GM19452 (cell line): ENCODE results near the gene PXDN.
"Not testable (repeated sequence)": the region's sequence is repeated elsewhere in the genome, so short reads cannot be mapped to it uniquely, and the experiment has no call there.

Experiments
- ATAC-seq: cut with Tn5 transposase; IDR thresholded peaks from one replicate; pipeline ENCODE4 v1.9.1; 2021; ENCODE audit not compliant: unreplicated experiment

Gene PXDN

DNA sequence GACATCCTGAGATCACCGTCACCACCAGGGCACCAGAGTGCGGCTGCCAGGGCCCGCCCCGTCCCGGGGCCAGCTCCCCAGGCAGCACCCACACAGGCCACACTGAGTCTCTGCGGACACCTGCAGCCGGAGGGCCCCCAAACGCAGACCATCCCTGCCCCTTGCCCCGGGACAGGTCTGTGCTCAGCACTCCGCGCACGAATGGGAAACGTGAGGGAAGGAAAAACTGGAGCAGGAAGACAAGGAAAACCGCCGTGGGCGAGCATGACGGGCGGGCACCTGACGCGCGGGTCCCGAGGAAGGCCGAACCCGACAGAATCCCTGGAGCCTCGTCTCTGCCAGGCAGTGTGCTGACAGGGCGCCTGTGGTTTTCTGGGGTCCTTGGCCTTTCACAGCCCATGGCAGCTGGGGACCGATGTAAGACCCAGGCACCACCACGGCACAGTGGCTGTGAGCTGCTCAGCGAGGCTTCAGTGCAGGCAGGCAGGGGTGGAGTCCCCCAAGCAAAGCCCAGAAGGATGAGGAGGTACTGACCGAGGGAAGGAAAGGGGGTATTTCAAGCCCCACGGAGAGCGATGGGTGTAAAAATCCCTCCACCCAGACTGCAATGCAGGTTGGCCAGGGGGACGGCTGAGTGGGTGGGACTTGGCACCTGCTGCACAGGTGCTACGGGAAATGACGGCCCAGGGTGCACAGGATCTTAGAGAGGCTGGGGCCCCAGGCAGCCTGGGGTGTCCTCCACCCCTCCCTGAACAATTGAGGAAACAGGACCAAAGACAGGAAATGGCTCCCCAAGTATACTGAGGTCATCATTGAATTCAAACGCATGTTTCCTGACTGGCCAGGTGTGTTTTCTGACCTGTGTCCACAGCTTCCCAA is 59.0 kb downstream of the PXDN start:
- no peak for ATAC-seq

DNA sequence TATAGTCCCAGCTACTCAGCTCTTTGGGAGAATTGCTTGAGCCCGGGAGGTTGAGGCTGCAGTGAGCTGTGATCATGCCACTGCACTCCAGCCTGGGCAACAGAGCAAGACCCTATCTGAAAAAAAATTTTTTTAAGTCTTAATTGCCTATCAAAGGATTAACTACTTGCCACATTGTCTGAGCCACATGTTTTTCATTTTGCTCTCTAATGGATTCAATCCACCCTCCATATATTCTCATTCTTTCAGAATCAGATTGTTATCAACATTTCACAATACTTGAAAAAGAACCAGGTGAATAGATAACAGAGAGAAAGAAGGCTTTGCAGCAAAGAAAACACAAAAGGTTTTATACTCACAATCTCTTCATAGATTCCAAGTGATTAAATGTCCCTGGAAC is 61.0 kb downstream of the PXDN start:
- no peak for ATAC-seq

DNA sequence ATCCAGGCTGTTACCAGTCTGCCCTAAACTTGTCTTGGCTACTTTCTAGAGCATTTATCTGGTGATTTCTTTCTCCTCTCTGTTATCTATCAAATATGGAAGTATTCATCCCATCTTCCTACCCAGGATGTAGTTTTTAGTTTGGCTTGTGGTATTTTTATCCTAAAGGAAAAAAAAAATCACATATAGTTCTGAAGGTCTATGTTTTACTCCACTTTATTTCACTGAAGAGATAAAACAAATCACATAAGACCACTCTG is 62.2 kb downstream of the PXDN start:
- no peak for ATAC-seq

DNA sequence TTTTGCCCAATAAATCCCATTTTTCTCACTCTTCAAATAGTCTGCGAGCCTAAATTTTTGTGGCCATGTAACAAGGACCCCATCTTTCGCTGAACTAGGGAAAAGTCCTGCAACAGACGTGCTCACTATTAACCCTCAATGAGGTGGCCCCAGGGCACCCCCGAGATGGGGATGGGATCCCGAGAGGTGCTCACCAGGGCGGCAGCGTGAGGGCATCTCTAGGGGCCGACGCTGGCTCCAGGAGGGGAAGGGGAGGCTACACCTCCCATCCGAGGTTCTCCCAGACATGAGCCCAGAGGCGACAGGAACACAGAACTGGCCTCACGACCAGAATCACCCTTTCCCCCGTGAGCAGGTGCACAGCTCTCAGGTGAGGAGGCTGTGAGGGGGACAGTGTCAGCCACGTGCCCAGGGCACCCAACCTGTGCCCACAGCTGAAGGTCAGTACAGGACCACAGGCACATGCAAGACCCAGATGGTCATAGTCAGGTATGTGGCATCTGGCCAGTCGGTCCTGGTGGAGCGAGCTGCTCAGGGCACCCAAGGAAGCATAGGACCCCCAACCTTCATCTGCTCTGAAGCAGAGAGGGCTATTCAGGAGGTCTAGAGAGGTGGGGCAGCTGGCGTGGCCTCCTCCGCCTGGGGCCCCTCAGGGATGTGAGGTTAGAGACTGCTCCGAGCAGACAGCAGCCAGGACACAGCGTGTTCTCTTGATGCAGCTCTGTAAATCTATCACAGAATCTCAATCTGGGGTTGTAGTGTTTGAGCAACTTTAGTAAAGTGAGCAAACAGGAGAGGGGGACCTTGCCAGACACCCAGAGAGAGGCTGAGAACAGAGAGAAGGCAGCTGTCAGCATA is 62.8 kb downstream of the PXDN start:
- ATAC-seq, result no peak

DNA sequence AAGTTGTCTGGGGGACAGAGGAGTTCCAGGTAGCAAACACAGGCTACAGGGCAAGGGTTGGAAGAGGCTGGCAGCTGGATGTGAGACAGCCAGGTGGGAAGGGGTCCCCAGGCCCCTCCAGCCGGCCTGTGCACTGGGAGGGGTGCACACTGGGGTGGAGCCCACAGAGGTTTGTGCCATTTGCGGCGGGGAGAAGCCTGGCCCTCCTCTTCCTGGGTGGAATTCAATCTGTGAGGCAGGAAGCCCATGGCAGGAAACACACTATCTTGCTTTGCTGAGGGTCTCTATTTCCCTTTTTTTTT is 63.3 kb downstream of the PXDN start:
- ATAC-seq, result no peak

DNA sequence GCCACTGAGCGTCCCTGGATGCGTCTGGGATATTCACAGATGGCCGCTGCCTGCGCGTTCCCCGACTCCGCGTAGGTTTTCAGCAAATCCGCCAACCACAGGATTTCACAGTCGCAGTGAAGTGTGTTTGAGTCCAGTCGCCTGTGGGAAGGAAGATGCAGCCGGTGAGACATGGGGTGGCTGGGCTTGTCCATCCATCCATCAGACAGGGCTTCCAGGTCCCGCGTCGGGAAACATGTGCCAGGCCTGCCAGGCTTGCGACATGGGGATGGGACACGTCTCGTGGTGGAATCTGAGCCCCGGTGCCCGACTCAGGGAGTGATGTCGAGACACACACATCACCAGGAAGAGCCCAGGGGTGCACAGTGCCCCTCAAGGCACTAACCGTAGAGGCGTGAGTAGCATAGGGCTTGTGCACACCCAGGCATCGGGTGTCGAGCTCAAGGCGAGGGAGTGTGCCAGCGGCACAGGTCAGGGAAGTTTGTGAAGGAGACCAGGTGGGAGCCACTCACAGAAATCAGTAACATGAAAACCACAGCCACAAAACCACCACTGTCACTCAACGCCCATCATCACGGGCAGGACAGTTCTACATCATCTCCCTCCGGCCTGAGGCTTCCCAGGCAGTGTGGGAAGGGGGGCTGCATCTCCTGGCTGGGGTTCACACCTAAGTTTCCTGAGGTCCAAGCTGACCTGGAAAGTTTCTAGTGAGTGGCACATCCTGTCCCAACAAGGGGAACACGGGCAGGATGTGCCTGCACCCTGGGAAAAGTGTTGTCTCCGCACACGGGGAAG is 63.9 kb downstream of the PXDN start:
- no peak for ATAC-seq

DNA sequence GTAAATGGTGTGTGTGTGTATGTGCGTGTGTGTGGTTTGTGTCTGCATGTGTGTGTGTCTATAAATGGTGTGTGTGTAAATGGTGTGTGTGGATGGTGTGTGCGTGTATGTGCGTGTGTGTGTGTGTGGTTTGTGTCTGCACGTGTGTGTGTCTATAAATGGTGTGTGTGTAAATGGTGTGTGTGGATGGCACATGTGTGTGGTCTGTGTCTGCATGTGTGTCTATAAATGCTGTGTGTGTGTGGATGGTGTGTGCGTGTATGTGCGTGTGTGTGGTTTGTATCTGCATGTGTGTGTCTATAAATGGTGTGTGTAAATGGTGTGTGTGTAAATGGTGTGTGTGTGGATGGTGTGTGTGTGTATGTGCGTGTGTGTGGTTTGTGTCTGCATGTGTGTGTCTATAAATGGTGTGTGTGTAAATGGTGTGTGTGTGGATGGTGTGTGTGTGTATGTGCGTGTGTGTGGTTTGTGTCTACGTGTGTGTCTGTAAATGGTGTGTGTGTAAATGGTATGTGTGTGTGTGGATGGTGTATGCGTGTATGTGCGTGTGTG is 64.8 kb downstream of the PXDN start:
- ATAC-seq, result not testable (repeated sequence)

DNA sequence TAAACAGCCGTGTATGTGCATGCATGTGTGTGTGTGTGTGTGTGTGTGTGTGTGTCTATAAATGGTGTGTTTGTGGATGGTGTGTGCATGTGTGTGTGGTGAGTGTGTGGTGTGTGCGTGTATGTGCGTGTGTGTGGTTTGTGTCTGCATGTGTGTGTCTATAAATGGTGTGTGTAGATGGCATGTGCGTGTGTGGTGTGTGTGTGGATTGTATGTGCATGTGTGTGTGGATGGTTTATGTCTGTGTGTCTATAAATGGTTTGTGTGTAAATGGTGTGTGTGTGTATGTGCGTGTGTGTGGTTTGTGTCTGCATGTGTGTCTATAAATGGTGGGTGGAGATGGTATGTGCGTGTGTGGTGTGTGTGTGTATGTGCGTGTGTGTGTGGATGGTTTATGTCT is 65.2 kb downstream of the PXDN start:
- ATAC-seq, result not testable (repeated sequence)

DNA sequence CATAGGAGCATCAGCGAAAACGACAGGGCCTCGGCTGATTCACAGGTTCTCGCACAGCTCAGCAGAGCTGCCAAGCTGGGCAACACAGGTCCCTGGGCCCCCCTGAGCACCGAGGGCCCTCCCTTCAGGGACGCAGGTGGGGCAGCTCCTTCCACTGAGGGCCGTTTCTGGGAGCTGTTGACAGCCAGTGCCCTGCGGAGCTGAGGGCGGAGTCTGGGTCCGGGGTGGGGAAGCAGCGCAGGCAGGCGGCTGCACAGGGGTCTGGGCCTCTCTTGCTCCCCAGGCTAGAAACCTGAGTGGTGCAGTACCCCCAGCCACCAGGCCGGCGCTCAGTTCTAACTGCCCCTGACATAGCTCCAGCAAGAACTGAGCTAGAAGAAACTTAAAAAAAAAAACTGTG is 65.7 kb downstream of the PXDN start:
- ATAC-seq, result no peak

DNA sequence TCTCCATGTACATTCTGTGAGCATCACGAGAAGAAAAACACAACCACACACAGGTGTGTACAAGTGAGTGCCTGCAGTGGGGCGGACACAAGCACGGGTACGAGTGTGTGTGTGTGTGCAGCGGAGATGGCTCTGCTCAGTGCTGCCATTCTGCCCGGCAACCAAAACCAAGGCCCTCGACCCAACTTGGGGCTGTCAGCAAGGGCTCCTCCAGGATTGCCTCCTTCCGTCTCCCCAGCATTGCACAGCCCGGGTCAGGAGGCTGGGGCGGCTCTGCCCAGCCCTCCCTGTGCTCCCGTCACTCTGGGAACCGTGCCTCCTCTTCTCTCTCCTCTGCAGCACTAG is 66.5 kb downstream of the PXDN start:
- no peak for ATAC-seq

DNA sequence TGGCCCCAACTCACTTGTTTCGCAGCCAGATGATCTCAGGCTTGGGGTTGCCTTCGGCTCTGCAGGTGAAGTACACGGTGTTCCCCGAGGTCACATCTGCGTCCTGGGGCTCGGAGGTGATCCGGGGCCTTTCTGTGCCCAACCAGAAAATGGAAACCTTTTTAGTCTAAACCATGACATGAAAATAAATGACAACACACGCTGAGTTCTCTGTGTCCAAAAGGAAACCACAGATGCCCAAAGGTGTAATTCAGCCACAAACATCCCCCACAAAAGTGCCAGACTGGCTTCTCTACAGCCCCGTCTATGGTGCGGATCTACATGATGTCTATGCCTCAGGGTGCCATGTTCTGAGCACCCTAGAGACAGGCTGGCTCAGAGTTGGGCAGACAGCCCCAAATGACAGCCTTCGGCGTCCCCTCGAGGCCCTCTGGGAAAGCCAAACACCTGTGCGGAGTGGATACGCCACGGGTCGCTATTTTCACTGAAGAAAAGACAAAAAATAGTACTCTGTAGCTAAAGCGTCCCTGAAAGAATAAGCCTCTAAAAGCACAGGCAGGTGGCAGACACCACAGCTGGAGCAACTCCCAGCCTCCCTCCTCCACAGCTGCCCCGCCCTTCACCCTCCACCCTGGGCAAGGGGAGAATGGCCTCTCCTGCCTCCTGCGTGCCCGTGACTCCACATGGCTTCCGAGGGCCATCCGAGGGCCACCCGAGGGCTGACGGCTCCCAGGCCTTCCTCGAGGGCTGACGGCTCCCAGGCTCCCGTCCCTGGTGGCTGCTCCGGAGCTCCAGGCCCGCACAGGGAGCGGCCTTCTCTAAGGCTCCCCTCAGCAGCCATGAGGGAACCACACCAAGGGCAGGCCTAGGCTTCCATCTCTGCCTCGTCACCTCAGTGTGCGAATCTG is 67.1 kb downstream of the PXDN start:
- ATAC-seq, result no peak

DNA sequence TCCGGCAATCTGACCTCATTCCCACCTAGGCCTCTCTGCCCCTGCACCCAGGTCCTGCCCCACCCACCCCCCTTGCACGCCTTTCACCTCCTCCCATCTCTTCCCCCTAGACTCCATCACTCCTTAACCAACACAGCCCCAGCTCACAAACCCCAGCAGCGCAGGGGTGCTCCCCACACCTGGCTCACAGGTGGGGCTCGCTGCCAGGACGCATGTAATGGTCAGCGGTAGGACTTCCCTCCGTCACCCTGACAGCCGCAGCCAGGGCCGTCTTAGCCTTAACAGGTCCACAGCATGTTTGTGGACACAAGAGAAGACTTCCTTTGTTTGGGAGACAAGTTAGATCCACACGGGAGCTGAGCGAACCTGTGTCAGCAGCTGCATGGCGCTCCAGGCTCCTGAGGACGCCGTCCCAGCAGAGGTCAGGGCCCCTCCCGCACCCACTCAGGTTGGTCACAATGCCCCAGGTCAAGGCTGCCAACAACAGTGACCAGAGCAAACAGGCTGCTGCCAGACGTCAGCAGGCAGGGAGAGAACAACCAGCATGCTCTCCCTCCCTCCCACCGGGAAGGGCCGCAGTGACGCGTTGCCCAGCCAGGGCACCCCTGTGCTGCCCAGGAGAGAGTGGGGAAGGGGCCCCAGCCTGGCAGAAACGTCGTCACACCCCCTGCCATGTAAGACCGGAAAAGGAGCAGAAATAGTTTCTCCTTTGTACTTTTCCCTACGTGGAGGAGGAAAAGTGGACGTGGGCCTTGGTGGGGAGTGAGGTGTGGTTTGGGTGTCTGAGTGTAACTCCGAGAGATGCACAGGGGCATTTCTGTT is 68.0 kb downstream of the PXDN start:
- ATAC-seq, result no peak

DNA sequence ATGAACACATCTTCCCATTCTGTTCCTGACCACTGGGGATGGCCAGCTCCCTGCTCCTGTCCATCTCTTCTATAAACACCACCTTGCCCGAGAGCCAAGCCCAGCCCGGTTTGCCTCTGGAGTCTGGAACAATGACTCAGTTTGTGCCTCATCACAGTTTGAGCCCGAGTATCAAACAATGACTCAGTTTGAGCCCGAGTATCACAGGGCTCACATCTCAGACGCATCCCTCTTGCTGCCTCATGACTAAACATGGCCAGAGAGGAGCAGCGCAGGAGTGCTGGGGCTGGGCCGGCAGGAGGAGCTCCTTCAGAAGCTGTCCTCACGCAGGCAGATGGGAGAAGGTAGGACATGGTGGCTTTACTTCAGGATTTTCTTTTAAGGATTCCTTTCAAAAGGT is 68.7 kb downstream of the PXDN start:
- no peak for ATAC-seq

DNA sequence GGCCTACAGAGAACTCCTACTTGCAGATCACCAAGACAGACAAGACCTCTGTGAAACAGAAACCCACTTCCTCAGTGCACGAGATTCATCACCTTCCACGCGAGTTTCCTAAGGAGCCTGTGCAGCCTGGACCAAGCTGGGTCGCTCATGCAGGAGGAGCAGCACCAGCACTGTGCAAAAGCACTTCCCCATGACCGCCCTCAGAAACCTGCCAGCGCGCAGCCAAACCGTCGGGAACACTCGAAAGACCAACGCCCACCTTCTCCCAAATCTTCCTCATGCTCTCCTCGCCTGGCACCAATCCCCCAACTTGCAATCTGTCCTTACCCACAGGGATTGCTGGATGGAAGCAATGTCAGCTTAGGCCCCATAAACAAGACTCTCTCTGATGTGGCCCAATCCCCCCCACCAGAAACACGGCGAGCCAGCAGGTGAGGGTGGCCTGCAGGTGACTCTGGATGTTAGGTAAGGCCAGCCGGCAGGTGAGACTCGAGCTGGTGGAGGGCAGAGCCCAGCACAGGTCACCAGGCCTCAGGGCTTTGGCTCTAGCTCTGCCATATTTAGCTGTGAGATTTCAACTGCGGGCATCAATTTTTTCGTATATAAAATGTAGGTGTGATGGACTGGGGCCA is 69.4 kb downstream of the PXDN start:
- ATAC-seq, result no peak

DNA sequence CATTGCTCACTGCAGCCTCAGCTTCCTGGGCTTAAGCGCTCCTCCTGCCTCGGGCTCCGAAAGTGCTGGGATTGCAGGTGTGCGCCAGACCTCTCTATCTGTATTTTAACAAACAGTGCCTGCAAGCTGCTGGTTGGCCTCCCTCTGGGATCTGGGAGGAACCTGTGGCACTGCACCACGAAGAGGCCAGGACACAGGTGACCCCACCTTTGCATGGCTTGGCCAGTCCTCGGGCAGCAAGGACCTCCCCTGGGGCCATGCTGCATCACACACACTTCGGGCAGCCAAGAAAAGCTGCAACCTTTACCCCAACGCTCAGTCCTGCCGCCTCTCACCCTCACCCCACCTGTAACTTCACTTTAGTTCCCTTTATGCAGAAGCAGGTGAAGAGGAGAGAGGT is 70.0 kb downstream of the PXDN start:
- no peak for ATAC-seq

DNA sequence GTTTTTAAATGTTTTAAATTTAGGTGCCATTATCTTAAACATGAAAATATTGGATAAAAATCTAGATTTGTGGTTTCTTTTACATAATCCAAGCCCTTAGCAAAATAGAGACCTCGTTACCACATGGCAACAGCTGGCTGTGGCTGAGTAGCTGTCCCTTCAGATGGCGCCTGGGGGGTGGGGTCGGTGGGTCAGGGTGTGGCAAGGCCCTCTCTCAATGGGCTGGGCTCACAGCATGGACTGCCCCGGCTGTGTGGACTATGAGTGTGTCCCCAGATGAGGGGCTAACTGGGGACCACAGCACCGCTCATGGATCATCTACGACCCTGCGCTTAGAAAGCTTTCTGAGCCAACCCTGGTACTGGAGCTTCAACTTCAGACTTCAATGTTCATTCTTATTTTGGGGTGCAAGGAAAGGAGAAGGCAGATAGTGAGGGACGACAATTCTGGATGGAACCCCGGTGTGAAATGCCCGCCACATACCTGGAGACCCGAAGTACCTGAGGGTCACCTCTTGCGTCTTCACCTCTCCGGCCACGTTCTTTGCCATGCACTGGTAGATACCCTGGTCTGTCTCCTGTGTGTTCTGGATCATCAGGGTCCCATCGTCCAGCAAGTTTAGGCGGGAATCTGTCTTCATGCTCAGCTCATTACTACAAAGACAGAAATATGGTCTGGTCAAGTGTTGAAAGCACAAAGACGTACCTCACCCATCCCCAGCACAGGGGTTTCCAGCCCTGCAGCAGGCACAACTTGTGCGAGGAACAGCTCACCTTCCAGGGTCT is 71.0 kb downstream of the PXDN start:
- ATAC-seq, result no peak

DNA sequence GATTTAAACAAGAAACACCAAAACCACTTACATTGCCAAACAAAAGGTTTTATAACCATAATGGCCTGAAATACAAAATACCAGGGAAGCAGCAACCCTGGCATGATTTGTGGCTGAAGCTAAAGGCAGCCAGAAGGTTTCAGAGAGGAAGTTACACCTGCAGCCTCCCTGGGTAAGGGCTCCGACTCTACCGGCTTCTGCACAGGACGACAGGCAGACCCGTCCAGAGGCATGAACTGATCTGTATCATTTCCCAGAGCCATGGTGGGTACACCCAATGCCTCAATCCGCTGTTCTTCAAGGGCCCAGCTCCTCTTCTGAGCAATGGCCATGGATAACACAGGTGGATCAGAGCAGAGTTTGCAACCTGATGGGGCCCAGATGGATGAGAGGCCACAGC is 71.6 kb downstream of the PXDN start:
- ATAC-seq, result no peak

DNA sequence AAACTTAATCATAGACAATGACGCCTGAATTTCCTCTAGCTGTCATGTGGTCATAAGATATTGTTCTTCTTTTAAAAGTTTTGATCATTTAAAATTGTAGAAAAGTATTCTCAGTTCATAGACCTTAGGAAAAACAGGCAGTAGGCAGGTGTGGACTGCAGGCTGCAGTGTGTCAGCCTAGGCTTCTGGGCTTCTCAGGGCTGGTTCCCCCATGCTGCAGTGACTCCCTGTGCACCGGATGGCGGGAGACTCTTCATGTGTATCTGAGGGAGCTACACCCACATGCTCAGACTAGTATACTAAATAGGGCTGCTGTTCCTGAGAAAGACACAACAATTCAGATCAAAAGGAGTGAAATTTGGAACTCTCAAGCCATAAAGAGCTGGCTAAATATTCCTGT is 72.4 kb downstream of the PXDN start:
- no peak for ATAC-seq

DNA sequence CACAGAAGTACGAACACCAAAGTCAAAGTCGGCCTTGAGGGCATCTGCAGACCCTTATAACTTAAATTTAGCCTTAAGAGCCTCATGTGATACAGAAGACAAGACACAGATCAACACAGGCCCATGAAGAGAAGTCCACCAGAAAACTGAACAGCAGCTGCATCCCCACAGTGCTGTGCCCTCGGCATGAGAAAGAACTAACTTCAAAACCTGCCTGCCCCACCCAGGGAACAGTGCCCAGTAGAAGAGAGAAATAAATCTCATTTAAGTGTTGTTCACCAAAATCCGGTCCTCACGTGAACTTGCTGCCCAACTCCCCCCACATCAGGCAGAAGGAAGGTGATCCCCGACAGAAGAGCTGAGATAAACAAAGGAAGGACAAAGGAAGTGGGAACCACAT is 73.7 kb downstream of the PXDN start:
- no peak for ATAC-seq
